ENCODE data around the gene IL9R.
"Not testable (repeated sequence)": the region's sequence is repeated elsewhere in the genome, so short reads cannot be mapped to it uniquely, and the experiment has no call there.

- TF ChIP-seq CTCF, POLR2A (IDR thresholded peaks at IDR 0.05): not testable (repeated sequence)
These were observed 27.5 kb downstream of the IL9R start for GRCh38 chrX:156024949-156025492.
